HG03097 (cell line): ENCODE measurements around the gene ATRN.
"Not testable (repeated sequence)": the region's sequence is repeated elsewhere in the genome, so short reads cannot be mapped to it uniquely, and the experiment has no call there.

Experiments used
- ATAC-seq: cut with Tn5 transposase; IDR thresholded peaks from one replicate; pipeline ENCODE4 v1.9.1; 2021; ENCODE audit not compliant: unreplicated experiment, low FRiP score

The ATRN gene

DNA sequence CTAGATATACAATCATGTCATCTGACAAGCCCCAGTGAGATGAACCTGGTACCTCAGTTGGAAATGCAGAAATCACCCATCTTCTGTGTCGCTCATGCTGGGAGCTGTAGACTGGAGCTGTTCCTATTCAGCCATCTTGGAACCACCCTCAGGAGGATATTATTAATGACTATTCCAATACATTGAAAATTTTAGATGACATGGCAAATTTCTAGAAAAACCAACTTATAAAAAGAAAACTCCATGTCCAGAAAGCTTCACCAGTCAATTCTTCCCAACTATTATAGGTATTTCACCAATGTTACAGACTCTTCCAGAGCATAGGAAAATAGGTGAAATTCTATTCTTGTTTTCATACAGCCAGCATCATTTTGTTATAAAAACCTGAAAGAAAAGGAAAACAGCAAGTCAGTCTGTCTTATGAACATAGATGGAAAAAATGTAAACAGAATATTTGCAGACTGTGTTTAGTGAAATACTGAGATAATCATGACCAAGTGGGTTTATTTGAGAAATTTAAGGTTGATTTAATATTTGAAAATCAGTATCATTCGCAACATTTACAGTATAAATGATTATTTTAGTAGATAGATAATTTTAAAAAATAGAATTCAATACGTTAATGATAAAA lies 43.3 kb downstream of the ATRN start:
- no peak for ATAC-seq

DNA sequence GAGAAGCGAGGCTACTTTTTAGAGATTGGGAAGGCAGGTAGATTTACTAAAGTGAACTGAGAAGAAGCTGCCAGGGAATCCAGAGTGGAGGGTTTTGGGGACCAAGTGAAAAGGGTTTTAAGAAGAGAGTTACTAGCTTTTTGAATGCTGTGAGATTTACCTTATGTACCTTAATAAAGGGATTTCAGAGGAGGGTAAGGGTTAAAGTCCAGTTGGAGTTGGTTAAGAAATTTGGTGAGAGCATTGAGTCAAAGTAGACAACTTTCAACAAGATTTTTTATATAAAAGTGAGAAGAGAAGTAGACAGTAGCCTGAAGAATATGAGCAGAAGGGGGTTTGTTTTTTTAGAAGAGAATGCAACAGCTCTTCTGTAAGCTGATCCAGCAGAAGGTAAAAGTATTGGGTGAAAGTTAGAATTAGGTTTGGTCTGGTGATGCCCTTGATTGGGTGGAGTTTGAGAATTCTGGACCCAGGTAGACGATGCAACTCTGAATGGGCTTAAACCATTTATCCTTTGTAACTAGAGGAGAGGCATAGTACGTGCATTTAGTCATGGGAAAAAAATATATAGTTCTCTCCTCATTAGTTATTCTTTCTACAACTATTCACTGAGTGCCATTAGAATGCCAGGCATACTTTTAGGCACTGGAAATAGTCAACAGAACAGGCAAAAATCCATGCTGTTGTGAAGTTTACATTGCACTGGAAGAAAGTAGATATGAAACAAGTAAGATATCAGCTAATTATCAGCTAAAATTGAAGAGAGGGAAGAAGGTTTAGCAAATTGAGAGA lies 44.8 kb downstream of the ATRN start:
- no peak for ATAC-seq

DNA sequence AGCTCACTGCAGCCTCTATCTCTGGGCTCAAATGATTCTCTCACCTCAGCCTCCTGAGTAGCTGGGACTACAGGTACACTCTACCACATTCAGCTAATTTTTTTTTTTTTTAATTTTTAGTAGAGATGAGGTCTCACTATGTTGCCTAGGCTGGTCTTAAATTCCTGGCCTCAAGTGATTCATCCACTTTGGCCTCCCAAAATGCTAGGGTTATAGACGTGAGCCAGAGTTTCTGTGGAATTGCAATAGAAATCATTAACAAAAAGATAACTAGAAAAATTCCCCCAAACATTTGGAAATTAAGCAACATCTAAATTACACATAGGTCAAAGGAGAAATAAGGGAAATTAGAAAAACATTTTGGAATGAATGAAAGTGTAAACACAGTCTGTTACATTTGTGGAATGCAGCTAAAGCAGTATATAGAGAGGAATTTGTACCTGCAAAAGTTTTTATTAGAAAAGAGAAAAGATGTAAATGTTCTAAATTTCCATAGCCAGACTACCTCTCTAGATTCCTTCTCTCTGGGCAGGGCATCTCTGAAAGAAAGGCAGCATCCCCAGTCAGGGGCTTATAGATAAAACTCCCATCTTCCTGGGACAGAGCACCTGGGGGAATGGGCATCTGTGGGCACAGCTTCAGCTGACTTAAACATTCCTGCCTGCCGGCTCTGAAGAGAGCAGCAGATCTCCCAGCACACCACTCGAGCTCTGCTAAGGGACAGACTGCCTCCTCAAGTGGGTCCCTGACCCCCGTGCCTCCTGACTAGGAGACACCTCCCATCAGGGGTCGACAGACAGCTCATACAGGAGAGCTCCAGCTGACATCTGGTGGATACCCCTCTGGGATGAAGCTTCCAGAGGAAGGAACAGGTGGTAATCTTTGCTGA lies 51.3 kb downstream of the ATRN start:
- ATAC-seq, result no peak

DNA sequence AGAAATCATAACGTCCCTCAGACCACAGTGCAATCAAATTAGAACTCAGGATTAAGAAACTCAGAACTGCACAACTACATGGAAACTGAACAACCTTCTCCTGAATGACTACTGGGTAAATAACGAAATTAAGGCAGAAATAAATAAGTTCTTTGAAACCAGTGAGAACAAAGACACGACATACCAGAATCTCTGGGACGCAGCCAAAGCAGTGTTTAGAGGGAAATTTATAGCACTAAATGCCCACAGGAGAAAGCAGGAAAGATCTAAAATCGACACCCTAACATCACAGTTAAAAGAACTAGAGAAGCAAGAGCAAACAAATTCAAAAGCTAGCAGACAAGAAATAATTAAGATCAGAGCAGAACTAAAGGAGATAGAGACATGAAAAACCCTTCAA lies 53.9 kb downstream of the ATRN start:
- ATAC-seq, result not testable (repeated sequence)

DNA sequence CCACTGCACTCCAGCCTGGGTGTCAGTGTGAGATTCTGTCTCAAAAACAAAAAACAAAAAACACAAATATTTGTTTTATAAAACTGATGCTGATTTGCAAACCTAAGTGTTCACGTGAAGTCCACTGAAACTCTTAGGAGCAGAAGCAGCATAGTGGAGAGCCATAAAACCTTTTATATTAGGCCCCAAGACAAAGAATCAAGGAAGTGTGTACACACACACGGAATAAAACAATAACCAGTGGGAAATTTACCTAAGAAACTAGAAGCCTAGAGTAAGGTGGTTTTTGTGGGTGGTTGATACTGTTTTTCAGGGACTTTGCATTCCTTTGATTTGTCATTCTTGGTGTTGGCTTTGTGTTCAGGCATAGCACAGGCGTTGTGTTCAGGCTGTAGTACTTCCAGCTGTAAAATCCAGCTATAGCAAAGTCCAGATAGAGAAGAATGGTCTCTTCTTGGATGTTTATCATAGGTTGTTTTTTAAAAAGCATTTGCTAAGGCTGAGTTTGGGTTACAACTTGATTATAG lies 61.3 kb downstream of the ATRN start:
- ATAC-seq, result no peak

DNA sequence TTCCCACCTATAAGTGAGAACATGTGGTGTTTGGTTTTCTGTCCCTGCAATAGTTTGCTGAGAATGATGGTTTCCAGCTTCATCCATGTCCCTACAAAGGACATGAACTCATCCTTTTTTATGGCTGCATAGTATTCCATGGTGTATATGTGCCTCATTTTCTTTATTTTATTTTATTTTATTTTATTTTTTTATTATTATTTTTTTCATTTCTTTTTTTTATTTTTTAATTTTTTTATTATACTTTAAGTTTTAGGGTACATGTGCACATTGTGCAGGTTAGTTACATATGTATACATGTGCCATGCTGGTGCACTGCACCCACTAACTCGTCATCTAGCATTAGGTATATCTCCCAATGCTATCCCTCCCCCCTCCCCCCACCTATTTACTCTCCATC lies 66.9 kb downstream of the ATRN start:
- not testable (repeated sequence) for ATAC-seq

DNA sequence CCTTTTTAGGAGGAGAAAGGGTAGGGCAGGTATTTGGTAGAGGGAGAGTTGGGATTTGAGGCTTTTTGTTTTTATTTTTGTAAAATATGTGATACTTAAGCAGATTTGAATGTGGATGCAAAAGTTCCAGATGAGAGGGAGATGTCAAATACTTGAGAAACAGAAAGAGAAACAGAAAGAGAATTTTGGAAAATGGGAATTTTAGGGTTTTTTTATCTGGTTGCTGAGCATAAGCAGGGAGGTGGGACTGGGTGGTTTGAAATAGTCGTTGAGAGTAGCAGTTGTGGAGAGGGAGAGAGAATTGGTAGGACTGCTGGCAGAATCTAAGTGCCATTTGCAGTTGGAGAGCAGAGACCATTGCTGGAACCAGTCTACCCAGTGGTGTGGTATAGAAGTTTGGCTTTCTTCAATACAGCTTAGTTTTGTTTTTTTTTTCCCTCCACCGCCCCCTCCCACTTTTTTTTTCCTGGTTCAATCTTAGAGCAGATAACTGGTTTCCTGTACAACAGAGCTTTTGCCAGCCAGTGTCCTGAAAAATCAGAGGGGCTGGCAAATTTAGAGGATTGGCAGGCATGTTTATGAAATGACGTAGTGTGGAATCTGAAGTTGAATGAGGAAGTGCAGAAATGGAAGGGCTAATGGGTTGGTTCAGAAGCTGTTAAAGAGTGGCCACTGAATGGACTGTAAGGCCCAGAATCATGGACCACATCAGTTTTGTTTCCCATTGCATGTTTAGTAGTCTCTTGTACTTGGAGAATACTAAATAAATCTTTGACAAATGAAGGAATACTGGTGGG lies 68.7 kb downstream of the ATRN start:
- ATAC-seq, result no peak

DNA sequence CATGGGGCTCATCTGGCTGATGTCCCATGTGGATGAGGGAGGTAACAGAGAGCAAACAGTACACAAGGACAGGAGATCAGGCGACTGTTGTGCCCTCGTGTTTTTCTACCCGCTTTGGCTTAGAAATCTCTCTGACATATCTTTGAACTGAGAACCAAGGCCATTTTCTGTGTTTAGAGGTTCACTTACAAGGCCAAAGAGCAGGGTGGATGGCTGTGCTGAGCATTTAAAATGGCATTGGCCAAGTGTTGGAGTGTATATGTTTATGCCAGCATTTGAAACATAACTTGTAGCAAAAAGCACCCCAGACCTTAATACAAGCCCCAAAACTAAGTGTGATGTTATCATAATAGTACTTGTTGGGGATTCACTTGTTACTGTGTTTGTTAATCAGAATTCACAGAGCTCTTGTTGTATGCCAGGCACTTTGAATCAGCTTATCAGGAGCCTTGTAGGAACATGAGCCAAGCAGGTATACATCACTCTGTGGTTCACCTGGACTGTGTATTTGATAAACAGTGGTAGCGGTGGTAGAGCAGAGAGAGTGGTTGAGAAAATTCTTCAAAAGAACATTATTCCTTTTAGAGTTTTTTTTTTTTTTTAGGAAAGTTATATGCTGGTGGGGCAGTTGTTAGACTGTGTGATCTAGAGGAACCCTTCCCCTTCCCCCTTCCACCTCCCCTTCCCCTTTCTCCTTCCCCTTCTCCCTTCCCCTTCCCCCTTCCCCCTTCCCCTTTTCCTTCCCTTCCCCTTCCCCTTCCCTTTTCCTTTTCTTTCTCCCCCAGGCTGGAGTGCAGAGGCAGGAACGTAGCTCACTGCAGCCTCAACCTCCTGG lies 71.3 kb downstream of the ATRN start:
- no peak for ATAC-seq

DNA sequence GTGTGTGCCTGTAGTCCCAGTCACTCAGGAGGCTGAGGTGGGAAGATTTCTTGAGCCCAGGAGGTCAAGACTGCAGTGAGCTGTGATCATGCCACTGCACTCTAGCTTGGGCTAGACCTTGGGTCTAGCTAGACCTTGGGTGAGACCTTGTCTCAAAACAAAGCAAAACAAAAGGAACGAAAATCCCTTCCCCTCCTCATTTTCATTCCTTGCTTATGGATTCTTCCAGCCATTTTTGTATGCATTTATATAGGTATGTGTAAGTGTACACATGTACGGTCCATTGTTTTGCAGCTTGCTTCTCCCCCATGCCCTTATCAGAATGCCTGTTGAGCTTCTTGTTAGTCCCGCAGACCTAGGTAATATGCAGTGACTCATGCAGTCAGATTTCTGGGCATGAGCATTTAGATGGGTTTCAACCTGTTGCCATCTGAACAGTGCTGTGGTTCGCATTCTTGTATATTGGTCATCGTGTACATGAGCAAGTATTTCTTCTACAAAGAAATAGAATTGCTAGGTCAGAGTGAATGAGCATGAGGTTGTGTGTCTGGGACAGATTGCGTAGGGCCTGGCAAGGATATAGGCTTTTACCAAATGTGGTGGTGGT lies 73.2 kb downstream of the ATRN start:
- ATAC-seq, result no peak

DNA sequence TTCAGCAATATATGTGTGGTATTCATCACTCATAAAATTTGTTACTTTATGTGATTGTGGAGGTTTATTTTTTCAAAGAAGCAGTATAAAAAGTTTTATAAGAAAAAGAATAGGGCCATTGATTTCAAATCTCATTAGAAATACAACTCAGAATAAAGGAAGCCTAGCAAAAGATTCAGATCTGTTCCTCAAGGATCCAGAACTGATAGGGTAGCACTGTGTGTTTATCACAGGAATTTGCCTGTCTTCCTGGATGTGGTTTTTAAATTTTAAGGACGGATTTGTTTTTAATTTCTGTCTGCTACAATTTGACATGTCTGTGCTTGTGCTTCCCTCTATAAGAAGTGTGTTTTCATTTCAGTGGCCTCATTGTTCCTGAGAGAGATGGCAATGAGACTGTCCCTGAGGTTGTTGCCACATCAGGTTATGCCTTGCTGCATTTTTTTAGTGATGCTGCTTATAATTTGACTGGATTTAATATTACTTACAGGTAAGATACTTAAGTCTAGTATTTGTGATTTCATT lies 74.6 kb downstream of the ATRN start:
- no peak for ATAC-seq

DNA sequence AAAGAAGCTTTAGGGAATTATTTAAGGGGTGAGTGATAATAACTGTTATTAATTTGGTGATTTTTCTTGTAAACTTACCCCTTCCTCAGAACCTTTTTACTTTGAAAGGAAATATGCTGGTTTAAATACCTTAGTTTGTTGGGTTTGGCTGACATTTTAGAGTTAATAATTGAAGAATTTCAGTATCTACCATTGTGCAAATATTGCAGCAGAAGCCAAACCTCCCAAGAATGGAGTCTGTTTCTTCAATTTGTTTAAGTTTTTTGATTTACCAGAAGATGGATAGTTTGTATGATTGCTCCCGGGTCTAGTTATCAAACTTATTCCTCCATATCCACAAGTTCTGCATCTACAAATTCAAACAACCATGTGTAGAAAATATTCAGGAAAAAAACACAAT lies 77.1 kb downstream of the ATRN start:
- no peak for ATAC-seq

DNA sequence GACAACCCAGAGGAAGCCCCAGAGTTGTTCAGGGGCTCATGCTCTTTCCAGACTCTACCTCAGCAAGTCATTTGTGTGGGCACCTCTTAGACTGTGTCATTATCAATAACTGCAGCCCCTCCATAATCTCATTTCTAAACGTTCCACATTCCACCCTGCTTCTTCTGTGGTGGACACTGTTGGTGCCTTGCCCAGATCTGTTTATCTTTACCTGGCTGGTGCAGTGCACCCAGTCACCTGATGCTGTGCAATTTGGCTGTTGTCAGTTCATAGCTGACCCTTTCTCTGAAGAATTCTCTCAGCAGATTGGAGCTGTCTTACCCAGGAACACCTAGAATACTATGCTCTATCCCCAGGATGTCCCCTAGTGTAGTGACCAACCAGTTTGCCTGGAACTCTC lies 80.0 kb downstream of the ATRN start:
- no peak for ATAC-seq

DNA sequence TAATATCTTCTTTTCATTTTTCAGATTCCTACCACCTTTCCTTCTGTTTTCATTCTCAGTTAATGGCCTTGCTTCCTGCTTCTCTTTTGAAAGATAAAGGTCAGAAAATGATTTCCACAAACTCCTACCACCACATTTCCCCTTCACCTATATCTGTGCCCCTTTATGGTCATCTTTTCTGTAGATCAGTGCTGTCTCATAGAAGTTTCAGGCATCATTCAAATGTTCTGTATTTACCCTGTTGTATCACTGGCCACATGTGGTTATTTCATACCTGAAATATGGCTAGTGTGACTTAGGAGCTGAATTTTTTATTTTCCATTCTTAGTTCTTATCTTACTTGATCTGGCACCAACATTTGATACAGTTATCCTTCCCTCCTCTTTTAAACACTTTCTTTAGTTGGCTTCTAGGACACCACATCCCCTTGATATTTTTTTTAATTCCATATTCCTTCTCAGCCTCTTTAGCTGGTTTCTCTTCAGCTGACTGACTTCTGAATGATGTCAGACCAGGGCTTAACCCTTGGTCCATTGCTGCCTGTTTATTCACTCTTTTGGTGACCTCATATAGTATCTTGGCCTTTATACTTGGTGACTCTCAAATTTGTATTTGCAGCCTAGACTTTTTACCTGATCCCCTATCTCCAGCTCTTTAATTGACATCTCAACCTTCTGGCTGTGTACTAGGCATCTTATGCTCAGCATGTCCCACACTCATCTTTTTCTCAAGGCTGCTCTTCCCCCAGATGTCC lies 81.0 kb downstream of the ATRN start:
- ATAC-seq, result no peak

DNA sequence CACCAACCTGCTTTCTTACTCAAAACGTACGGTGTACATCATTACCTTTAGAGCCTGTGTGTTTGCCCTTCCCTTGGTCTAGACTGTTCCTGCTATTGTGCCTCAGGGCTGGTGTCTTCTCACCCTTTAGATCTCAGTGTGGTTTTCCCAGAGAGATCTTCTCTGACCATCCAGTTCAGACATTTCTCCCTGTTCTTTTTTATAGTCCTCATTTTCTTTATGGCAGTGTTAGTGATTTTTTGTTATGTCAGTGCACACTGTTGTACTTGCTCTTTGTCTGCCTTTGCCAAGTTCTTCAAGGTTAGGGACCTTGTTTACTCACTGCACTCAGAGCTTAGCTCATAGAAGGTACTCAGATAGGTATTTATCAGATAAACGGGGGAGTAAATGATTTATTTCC lies 82.8 kb downstream of the ATRN start:
- no peak for ATAC-seq

DNA sequence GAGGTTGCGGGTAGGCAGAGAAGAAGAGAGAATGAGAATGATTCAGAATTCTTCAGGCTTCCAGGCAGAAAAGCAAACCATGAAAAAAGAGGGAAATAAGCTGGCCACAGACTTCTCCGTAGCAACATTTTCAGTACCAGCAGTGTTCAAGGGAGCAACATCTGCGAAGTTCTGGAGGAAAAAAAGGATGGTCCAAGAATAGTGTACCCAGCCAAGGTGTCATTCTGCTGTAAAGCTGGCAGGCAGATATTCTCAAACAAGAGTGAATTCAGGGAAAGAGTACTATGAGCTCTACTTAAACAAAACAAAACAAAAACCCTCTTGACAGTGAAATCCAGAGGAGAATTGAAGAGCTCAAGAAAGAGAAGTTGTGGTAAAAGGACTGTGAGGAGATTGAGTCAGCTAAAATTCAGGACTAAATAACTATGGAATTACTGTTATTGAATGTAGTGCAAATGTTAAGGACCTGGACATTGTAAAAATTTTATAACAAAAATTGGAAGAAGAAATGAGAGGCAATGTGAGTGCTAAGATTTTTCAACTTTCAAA lies 86.5 kb downstream of the ATRN start:
- no peak for ATAC-seq

DNA sequence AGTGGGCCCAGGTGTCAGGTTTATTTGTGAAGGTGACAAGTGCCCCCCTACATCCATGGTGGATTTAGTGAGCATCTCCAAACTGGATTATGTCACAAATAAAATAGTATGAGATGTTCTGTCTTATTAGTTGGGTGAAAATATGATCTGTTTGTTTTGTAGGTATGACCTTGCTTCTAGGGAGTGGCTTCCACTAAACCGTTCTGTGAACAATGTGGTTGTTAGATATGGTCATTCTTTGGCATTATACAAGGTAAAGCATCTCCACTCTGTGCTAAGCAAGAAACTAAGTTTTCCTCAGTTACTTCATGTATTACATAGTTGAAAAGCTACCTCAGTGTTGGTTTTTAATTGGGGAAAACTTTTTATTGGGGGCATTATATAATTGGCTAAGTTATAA lies 88.4 kb downstream of the ATRN start:
- no peak for ATAC-seq

DNA sequence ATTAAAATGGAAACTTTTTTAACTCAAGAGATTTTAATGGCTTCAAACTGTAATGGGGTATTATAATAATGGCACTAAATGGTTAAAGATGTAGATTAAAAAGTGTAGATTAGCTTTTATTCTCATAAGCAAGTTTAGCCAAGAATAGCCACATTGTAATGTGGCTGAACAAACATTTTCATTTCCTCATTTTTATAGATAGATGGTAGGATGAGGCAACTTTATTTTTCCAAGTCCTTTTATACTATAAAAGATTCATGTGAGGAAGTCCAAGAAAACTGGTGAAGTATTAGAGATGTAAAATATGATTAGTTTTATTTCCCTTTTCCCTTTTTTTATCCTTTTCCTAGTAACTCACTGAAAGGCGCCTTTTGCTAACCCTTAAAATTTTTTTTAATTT lies 88.8 kb downstream of the ATRN start:
- no peak for ATAC-seq

DNA sequence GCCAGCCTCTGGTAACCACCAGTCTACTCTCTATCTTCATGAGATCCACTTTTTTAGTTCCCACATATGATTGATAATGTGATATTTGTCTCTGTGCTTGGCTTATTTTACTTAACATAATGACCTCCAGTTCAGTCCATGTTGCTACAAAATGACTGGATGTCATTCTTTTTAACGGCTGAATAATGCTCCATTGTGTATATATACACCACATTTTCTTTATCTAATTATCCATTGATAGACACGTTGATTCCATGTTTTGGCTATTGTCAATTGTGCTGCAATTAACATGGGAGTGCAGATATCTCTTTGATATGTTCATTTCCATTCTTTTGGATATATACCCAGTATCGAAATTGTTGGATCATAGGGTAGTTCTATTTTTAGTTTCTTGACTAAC lies 89.3 kb downstream of the ATRN start:
- no peak for ATAC-seq
